Fibroblast of skin of right biceps (primary cell): ENCODE measurements around the gene SERPINF2.

Experiments used
- DNase-seq: peaks from one replicate; pipeline ENCODE4 v3.0.0-alpha.2; 2013

The SERPINF2 gene

DNA sequence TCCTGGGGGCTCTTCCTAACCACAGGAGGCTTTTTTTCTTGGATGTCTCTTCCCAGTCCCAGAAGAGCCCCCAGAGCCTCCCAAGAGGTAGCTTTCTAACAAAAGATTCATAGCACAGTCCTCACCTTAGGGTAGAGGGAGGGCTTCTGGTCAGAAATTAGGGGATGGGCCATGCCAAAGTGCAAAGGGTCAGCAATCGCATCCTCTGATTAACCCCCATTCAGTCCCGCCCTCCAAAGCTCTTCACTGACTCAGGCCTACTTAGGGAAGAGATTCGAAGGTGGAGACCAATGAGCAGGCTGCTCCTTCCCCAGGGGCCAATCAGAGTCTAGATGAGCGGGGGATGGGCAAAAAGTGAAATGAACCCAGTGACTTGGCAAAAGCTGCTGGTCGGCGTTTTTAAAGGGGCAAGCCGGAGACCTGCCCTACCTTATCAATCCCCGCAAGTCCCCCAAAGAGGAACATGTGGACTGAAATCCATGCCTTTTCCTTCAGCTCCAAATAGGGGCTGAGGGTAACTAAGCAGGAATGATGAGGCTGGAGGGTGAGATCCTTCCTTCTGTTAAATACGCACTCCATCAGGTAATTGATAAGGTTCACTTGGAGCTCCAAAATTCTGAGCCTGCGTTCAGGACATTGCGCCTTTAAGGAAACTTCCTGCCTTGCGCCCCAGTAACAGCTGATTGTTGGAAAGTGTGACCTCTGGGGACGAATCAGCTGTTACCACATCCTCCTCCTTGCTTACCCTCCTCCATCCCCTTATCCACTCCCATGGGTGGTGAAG is 25.6 kb upstream of the SERPINF2 start:
- DNase-seq: peak; percentile 99

DNA sequence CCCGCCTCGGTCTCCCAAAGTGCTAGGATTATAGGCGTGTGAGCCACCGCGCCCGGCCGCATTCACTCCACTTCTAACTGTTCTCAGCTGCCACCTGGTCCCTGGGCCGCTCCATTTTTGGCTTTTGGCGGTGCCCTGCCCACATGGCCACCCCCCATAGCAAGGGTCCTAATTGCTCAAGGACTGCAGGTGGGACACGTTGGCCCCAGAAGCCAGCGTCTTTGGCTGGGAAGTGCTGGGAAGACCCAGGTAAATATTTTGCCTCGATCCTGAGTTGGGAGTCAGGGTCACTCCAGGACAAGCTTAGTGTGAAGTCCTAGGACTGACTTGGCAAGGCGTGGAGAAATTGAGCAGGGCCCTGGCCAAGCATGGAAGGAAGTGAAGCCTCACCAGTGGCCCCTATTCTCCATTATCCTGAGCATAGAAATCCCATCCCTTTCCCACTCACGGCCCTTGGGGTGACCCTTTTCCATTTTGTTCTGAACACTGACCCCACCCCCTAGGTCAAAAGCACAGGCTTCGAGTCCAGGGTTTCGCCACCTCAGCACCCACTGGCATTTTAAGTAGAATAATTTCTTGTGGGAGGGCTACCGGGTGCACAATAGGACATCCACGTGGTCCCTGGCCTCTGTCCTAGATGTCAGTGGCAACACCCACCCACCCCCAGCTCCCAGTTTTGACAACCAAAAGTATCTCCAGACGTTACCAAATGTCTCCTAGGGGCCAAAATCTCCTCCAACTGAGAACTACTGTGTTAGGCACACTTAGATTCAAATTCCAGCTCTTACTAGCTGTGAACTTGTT is 24.1 kb upstream of the SERPINF2 start:
- DNase-seq: no peak

DNA sequence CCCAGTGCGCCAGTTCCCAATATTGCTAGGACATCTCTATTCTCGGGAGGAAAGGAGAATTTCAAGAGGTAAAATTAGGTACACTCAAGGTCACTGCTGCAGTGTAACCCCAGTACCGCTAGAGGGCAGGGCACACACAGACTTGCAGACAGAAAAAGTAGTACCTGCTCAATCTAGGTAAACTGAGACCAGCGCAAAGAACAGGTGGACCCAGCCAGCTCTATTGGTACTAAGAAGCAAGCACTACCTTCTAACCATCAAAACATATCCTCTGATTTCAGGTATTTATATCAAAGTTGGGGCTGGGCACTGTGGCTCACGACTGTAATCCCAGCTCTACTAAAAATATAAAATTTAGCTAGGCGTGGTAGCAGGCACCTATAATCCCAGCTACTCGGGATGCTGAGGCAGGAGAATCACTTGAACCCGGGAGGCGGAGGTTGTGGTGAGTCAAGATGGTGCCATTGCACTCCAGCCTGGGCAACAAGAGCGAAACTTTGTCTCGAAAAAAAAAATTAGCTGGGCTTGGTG is 21.8 kb upstream of the SERPINF2 start:
- DNase-seq: peak; percentile 51

DNA sequence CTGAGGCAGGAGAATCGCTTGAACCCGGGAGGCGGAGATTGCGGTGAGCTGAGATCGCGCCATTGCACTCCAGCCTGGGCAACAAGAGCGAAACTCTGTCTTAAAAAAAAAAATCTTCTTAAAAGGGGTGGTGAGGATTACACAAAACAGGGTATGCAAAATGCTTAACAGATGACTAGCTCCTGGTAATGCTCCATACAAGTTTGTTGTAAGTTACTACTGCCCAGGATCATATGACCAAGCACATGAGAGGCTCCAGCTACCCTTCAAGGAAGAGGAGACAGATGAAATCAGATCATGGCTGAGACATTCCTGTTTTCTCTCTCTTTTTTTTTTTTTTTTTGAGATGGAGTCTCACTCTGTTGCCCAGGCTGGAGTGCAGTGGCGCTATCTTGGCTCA is 20.6 kb upstream of the SERPINF2 start:
- peak; percentile 65 for DNase-seq

DNA sequence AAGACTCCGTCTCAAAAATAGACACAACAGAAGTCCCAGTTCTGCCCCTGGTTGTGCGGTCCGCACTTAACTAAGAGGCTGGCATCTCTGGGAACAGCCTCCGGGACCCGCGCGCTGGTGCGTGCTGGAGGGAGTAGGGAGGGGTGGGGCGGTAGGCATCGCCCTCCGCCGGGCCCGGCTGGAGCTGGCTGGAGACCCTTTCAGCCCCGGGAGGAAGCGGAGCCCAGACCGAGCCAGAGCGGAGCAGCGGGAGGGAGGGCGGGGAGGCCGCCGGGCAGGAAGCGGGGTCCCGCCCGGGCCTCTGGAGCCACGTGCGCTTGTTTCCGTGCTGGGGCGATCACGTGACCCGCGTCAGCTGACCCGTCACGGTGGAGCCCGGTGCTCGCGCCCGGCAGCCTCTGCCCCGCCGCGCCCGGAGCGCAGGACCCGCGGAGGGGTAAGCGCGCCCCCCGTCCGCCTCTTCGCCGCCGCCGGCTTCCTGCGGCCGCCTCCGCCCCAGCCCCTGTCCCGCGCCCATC is 18.3 kb upstream of the SERPINF2 start, which contains the start of gene WDR81:
Gene WDR81, plus strand, starts transcription at position 354 of the 518 bp plus-strand sequence. CDS start 256 bp downstream, outside the sequence.
- DNase-seq: peak; percentile 86

DNA sequence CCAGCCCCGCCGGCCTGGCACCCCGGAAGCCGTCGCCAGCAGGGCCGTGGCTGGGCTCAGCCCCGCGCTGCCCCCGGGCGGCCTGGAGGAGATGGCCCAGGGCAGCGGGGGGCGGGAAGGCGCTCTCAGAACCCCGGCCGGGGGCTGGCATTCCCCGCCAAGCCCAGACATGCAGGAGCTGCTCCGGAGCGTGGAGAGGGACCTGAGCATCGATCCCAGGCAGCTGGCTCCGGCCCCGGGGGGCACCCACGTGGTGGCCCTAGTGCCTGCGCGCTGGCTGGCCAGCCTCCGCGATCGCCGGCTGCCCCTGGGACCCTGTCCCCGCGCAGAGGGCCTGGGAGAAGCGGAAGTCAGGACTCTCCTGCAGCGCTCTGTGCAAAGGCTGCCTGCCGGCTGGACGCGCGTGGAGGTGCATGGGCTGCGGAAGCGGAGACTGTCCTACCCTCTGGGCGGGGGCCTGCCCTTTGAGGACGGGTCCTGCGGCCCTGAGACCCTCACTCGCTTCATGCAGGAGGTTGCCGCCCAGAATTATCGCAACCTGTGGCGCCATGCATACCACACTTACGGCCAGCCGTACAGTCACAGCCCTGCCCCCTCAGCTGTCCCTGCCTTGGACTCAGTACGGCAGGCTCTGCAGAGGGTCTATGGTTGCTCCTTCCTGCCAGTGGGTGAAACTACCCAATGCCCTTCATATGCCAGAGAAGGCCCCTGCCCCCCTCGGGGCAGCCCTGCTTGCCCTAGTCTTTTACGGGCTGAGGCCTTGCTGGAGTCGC is 17.6 kb upstream of the SERPINF2 start:
- DNase-seq: no peak

DNA sequence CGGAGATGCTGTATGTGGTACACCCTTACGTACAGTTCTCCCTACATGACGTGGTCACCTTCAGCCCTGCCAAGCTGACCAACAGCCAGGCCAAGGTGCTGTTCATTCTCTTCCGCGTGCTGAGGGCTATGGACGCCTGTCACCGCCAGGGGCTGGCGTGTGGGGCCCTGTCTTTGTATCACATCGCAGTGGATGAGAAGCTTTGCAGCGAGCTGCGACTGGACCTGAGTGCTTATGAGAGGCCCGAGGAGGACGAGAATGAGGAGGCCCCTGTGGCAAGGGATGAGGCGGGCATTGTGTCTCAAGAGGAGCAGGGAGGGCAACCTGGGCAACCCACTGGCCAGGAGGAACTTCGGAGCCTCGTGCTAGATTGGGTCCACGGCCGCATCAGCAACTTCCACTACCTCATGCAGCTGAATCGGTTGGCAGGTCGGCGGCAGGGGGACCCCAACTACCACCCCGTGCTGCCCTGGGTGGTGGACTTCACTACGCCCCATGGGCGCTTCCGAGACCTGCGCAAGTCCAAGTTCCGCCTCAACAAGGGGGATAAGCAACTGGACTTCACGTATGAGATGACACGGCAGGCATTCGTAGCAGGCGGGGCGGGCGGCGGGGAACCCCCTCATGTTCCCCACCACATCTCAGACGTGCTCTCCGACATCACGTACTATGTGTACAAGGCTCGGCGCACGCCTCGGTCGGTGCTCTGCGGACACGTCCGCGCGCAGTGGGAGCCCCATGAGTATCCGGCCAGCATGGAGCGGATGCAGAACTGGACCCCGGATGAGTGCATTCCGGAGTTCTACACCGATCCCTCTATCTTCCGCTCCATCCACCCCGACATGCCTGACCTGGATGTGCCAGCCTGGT is 16.8 kb upstream of the SERPINF2 start:
- no peak for DNase-seq

DNA sequence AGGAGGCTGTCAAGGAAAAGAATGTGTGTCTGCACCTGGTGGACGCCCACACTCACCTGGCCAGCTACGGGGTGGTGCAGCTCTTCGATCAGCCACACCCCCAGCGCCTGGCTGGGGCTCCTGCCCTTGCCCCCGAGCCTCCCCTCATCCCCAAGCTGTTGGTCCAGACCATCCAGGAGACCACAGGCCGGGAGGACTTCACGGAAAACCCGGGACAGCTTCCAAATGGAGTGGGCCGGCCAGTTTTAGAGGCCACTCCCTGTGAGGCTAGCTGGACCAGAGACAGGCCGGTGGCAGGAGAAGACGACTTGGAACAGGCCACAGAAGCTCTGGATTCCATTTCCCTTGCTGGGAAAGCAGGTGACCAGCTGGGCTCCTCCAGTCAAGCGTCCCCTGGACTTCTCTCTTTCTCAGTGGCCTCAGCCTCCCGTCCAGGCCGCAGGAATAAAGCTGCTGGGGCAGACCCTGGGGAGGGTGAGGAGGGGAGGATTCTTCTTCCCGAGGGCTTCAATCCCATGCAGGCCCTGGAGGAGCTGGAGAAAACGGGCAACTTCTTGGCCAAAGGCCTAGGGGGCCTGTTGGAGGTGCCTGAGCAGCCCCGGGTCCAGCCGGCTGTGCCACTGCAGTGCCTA is 15.9 kb upstream of the SERPINF2 start:
- DNase-seq: no peak

DNA sequence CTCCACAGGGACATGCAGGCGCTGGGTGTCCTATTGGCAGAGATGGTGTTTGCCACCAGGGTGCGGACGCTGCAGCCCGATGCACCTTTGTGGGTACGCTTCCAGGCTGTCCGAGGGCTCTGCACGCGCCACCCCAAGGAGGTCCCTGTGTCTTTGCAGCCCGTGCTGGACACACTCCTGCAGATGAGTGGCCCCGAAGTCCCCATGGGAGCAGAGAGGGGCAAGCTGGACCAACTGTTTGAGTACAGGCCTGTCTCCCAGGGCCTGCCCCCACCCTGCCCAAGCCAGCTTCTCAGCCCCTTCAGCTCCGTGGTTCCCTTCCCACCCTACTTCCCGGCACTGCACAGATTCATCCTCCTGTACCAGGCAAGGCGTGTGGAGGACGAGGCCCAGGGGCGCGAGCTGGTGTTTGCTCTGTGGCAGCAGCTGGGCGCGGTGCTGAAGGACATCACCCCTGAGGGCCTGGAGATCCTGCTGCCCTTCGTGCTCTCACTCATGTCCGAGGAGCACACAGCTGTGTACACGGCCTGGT is 15.3 kb upstream of the SERPINF2 start:
- DNase-seq: no peak

DNA sequence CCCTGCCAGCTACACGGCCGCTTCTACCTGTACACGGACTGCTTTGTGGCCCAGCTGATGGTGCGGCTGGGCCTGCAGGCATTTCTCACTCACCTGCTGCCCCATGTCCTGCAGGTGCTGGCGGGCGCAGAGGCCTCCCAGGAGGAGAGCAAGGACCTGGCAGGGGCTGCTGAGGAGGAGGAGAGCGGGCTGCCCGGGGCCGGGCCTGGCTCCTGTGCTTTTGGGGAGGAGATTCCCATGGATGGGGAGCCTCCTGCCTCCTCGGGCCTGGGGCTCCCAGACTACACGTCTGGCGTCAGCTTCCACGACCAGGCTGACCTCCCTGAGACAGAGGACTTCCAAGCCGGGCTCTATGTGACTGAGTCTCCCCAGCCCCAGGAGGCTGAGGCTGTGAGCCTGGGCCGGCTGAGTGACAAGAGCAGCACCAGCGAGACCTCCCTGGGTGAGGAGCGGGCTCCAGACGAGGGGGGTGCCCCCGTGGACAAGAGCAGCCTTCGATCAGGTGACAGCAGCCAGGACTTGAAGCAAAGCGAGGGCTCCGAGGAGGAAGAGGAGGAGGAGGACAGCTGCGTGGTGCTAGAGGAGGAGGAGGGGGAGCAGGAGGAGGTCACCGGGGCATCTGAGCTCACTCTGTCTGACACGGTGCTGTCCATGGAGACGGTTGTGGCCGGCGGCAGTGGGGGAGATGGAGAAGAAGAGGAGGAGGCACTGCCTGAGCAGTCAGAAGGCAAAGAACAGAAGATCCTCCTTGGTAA is 14.6 kb upstream of the SERPINF2 start:
- DNase-seq: no peak

DNA sequence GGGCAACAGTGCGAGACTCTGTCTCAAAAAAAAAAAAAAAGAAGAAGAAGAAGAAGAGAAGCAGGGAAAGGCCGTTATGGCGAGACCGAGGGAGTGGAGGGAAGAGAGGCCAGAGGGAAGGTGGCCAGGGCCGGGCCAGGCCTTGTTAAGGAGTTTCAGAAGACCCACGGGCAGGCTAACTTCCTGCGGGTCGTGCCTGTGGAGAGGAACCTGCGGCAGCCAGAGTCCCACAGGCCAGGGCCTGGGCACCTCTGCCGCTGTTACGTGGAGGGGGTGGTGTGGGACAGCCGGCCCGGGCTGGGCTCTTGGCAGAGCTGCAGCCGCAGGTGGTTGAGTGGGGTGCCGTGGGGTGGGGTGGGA is 12.7 kb upstream of the SERPINF2 start:
- DNase-seq: no peak

DNA sequence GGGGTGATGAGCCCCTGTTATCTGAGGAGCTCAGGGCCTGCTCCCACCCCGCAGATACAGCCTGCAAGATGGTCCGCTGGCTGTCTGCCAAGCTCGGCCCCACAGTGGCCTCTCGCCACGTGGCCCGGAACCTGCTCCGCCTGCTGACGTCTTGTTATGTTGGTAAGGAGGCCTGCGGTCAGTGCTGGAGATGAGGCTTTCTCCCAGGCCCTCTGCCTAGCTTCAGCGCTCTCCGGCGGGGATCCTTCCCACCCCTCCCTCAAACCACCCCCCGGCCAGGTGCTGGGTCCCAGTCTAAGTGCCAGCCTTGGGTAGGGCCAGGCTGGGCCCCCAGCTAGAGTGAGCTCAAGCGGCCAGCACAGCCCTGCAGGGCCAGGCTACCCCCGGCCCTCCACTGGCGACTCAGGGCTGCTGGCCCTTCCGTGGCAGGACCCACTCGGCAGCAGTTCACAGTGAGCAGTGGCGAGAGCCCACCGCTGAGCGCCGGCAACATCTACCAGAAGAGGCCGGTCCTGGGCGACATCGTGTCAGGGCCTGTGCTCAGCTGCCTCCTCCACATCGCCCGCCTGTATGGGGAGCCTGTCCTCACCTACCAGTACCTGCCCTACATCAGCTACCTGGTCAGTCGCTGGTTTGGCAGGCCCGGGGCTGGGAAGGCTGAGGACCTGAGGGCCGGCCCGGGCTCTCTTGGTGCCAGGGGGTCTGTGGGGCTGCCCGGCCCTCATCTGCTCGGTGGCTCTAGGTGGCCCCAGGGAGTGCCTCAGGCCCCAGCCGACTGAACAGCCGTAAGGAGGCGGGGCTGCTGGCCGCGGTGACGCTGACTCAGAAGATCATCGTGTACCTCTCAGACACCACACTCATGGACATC is 12.1 kb upstream of the SERPINF2 start:
- peak; percentile 43 for DNase-seq

DNA sequence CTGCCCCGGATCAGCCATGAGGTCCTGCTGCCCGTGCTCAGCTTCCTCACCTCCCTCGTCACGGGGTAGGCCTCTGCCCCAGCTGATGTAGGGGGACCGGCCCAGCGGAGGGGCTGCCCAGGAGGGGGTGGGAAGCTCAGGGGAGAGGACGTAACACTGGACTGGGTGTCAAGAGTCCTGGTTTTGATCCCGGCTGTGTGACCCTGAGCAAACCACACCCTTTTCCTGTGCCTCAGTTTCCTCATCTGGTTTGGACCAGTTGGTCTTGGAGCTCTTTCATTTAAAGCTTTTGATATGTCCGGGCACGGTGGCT is 11.5 kb upstream of the SERPINF2 start:
- no peak for DNase-seq

DNA sequence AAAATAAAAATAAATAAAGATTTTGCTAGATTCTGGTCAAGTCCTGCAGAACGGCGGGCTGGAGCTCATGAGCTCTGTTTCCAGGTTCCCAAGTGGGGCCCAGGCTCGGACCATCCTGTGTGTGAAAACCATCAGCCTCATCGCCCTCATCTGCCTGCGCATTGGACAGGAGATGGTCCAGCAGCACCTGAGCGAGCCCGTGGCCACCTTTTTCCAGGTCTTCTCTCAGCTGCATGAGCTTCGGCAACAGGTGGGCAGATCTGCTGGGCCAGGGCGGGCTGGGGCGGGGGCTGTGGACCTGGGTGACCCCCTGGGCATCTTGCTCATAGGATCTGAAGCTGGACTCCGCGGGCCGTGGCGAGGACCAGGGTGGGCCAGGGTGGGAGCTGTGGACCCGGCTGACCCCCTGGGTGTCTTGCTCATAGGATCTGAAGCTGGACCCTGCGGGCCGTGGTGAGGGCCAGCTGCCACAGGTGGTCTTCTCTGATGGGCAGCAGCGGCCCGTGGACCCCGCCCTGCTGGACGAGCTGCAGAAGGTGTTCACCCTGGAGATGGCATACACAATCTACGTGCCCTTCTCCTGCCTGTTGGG is 10.3 kb upstream of the SERPINF2 start:
- no peak for DNase-seq

DNA sequence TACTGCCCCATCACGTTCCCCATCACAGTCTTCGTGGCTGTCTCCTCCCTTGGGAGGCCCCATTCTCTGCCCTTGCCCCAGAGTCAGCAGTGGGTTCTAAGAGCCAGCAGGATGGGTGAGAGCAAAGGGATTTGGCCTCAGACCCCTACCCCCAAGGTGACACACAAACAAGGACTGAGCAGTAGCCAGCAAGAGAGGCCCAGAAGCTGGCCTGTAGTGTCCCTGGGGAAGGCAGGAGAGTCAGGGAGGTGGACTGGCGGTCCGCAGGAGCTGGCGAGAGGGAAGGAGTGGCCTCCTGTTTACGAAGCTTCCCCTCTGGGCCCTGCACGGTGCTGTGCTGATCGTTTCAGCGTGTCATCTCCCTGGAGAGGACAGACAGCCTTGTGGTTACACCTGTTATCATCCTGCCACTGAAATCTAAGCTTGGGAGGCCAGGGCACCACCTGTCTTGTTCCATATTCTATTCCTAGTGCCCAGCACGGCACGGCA is 9.8 kb upstream of the SERPINF2 start:
- DNase-seq: no peak

DNA sequence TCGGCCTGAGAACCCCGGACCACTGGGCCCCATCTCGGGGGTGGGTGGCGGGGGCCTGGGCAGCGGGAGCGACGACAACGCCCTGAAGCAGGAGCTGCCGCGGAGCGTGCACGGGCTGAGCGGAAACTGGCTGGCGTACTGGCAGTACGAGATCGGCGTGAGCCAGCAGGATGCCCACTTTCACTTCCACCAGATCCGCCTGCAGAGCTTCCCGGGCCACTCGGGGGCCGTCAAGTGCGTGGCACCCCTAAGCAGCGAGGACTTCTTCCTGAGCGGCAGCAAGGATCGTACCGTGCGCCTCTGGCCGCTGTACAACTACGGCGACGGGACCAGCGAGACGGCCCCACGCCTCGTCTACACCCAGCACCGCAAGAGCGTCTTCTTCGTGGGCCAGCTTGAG is 8.9 kb upstream of the SERPINF2 start:
- DNase-seq: no peak

DNA sequence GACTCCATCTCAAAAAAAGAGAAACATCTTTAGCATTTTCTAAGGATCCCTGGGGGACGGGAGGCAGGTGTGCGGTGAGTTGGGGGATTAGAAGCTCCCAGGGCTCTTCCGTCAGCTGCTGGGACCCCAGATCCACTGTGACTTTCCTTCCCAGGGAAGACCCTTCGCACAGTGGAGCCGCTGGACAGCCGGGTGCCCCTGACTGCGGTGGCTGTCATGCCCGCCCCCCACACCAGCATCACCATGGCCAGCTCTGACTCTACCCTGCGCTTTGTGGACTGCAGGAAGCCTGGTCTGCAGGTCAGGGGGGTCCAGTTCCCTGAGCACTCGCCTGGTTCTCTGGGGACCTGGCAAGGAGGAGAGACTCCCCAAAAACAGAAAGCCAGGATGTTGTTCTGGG is 7.3 kb upstream of the SERPINF2 start:
- no peak for DNase-seq

DNA sequence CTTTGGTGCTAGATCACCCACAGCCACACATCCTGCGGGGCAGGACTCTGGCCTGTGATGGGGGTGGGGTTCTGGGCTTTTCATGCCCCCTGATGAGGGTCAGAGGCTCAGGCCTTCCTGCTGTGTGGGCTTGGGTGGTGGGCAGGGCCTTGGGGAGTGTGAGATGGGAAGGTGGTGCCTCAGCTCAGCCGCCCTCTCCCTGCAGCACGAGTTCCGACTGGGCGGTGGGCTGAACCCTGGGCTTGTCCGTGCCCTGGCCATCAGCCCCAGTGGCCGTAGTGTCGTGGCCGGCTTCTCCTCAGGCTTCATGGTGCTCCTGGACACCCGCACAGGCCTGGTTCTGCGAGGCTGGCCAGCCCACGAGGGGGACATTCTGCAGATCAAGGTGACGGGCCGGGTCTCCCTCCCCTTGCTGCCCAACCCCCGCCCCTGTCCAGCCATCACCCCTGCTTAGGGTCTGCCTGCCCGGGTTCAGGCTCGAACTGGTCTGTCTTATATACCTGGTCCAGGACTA is 6.8 kb upstream of the SERPINF2 start:
- no peak for DNase-seq
